ENCODE measurements around the gene LCMT1.

- TF ChIP-seq CTCF (conservative IDR thresholded peaks at IDR 0.05 in 1 of 2, IDR thresholded peaks at IDR 0.05 in 1 of 2; ENCODE audit: low read depth in 1 of 2, low read length in 2 of 2) (no peak), EZH2 (IDR thresholded peaks at IDR 0.05; ENCODE audit: low read length, missing control alignments) (no peak)
Measured at GRCh38 chr16:25177512-25177830, 65.9 kb downstream of the LCMT1 start.
